Measurements from ENCODE around the gene SOS1. TPM values are rescaled to one million over a fixed set of nuclear protein-coding genes. Genes with fewer than 3 reads are reported as not detected.

SOS1 gene
- total RNA-seq, 1 experiment from 2014 or later, result 28.4 TPM

- TF ChIP-seq CREB1 (CRISPR knock-in tag; IDR thresholded peaks at IDR 0.05) (no peak), ELF4 (CRISPR knock-in tag; IDR thresholded peaks at IDR 0.05; ENCODE audit: low read depth) (no peak), USF1 (CRISPR knock-in tag; IDR thresholded peaks at IDR 0.05) (no peak), TEAD4 (CRISPR knock-in tag; IDR thresholded peaks at IDR 0.05) (no peak), ZNF281 (CRISPR knock-in tag; IDR thresholded peaks at IDR 0.05) (no peak), TP53 (CRISPR knock-in tag; IDR thresholded peaks at IDR 0.05) (no peak), NR3C1 (CRISPR knock-in tag; conservative IDR thresholded peaks at IDR 0.05; ENCODE audit: low read depth) (no peak), MXD4 (CRISPR knock-in tag; IDR thresholded peaks at IDR 0.05; ENCODE audit: borderline replicate concordance) (no peak)
Observed at GRCh38 chr2:38971377-38971776, 149.5 kb downstream of the SOS1 start (continued).

- H3K4me3 Mint-ChIP-seq, result no peak overlapping the region
- H3K4me1 Mint-ChIP-seq, result peaks cover 13% of the 10 kb centered on the region
- 0 out of 2 replicates have a peak, but pooled peaks cover 5% of the 10 kb centered on the region for H3K36me3 Mint-ChIP-seq
- H3K27me3 Mint-ChIP-seq (ENCODE audit: low read depth), result no peaks in the 10 kb centered on the region; the same call in 1 of the 2 replicates
- H3K9me3 Mint-ChIP-seq, result peaks cover 15% of the 10 kb centered on the region
- no peak for TF ChIP-seq ZNF416 (CRISPR knock-in tag; IDR thresholded peaks at IDR 0.05)
- TF ChIP-seq IRF2 (CRISPR knock-in tag; IDR thresholded peaks at IDR 0.05; ENCODE audit: borderline replicate concordance, low read depth), result no peak
- ChIA-PET POLR2A (no interaction called here), CTCF (interaction anchor here (0.8 kb wide), 1 partner anchor 20 kb away, joined by 3 read pairs; no protein-coding TSS in a partner anchor)
- ATAC-seq, result no peak
- H3K27ac Mint-ChIP-seq, result no peak overlapping the region
- no peak for DNase-seq (ENCODE audit: low spot score)
Observed at GRCh38 chr2:38968021-38968420, 152.8 kb downstream of the SOS1 start.

- CTCF ChIA-PET, result interaction anchor here (1.5 to 1.8 kb wide), 2 partner anchors 19 to 61 kb away, joined by 3 to 10 read pairs; no protein-coding TSS in a partner anchor
- H3K4me1 Mint-ChIP-seq, result peaks cover 13% of the 10 kb centered on the region
- no peak for DNase-seq (ENCODE audit: low spot score)
- POLR2A ChIA-PET, result no interaction called here
- 0 out of 2 replicates have a peak, but pooled peaks cover 8% of the 10 kb centered on the region for H3K36me3 Mint-ChIP-seq
- H3K9me3 Mint-ChIP-seq, result peaks cover 17% of the 10 kb centered on the region
- peaks cover 8% of the 10 kb centered on the region for H3K27me3 Mint-ChIP-seq (ENCODE audit: low read depth)
- peak; percentile 79 for ATAC-seq
- no peak overlapping the region for H3K4me3 Mint-ChIP-seq
- no peak overlapping the region for H3K27ac Mint-ChIP-seq
- TF ChIP-seq PRRX2 (CRISPR knock-in tag; IDR thresholded peaks at IDR 0.05) (no peak), ZNF219 (CRISPR knock-in tag; IDR thresholded peaks at IDR 0.05; ENCODE audit: borderline replicate concordance) (no peak), E2F5 (CRISPR knock-in tag; IDR thresholded peaks at IDR 0.05) (no peak), STAT6 (CRISPR knock-in tag; conservative IDR thresholded peaks at IDR 0.05; ENCODE audit: low read depth) (no peak), JAZF1 (CRISPR knock-in tag; IDR thresholded peaks at IDR 0.05) (no peak), NFATC4 (CRISPR knock-in tag; IDR thresholded peaks at IDR 0.05) (no peak), ZNF423 (CRISPR knock-in tag; IDR thresholded peaks at IDR 0.05) (no peak), ATF1 (CRISPR knock-in tag; IDR thresholded peaks at IDR 0.05) (no peak), AR (CRISPR knock-in tag; IDR thresholded peaks at IDR 0.05) (no peak), ZNF416 (CRISPR knock-in tag; IDR thresholded peaks at IDR 0.05) (no peak), ATF6 (CRISPR knock-in tag; IDR thresholded peaks at IDR 0.05) (no peak), ERG (CRISPR knock-in tag; IDR thresholded peaks at IDR 0.05) (no peak)
Observed at GRCh38 chr2:38966678-38967077, 154.2 kb downstream of the SOS1 start.

All from WTC11 (cell line).